Endodermal cell (in vitro differentiated cells): Measurements from ENCODE around the gene IMPDH1. TPM values are rescaled to one million over a fixed set of nuclear protein-coding genes. Genes with fewer than 3 reads are reported as not detected.

Experiments
- DNase-seq: peaks from one replicate; pipeline ENCODE4 v3.0.0-alpha.2; 2017
- H3K27ac ChIP-seq: 2 replicates; pipeline ENCODE4 v1.5.1; 2013; ENCODE audit warnings: mild to moderate bottlenecking, low read depth, low read length, moderate library complexity
- H3K27me3 ChIP-seq: 2 replicates; pipeline ENCODE4 v1.6.1; 2013; ENCODE audit warnings: mild to moderate bottlenecking, low read length, moderate library complexity; ENCODE audit not compliant: insufficient read depth, control insufficient read depth, poor library complexity, severe bottlenecking
- H3K36me3 ChIP-seq: 2 replicates; pipeline ENCODE4 v1.7.0; 2013; ENCODE audit warnings: mild to moderate bottlenecking, low read length, moderate library complexity; ENCODE audit not compliant: control insufficient read depth, insufficient read depth
- H3K4me1 ChIP-seq: one replicate; pipeline ENCODE4 v1.7.0; 2013; ENCODE audit warnings: low read length; ENCODE audit not compliant: control insufficient read depth, insufficient read depth
- H3K4me3 ChIP-seq: 2 replicates; pipeline ENCODE4 v1.5.1; 2013; ENCODE audit warnings: mild to moderate bottlenecking, low read length, moderate library complexity
- H3K9ac ChIP-seq: 2 replicates; pipeline ENCODE4 v1.6.1; 2013; ENCODE audit warnings: mild to moderate bottlenecking, low read length, moderate library complexity; ENCODE audit not compliant: poor library complexity, severe bottlenecking; ENCODE audit errors: extremely low read depth
- H3K9me3 ChIP-seq: 2 replicates; pipeline ENCODE4 v1.6.1; 2013; ENCODE audit warnings: mild to moderate bottlenecking, low read length, moderate library complexity; ENCODE audit not compliant: control insufficient read depth
- H3K27ac Mint-ChIP-seq: 2 replicates; pipeline ENCODE4 v1.8.0; 2020; ENCODE audit warnings: mixed read lengths
- H3K27me3 Mint-ChIP-seq: 2 replicates; pipeline ENCODE4 v1.8.0; 2021; ENCODE audit warnings: mild to moderate bottlenecking, mixed read lengths; ENCODE audit not compliant: insufficient read depth
- H3K36me3 Mint-ChIP-seq: 2 replicates; pipeline ENCODE4 v1.8.0; 2020; ENCODE audit warnings: low read depth, mixed read lengths
- H3K4me1 Mint-ChIP-seq: 2 replicates; pipeline ENCODE4 v1.8.0; 2020; ENCODE audit warnings: mixed read lengths
- H3K4me3 Mint-ChIP-seq: 2 replicates; pipeline ENCODE4 v1.8.0; 2020; ENCODE audit warnings: mild to moderate bottlenecking, moderate library complexity, mixed read lengths
- H3K9me3 Mint-ChIP-seq: 2 replicates; pipeline ENCODE4 v1.8.0; 2020; ENCODE audit warnings: mild to moderate bottlenecking, mixed read lengths
- CTCF ChIP-seq: fragments of 200-600 bp; sonication (generic); conservative IDR thresholded peaks from 2 replicates; pipeline ENCODE4 v1.5.0; 2021; ENCODE audit warnings: antibody characterized with exemption, mild to moderate bottlenecking
- WGBS, 2 experiments: methylation state at CpG; one replicate each; pipeline versions ENCODE4 v1.1.5 to v1.1.7; 2013; ENCODE audit warnings: missing lambda C conversion rate in 2 of 2, mixed read lengths in 1 of 2; ENCODE audit not compliant: insufficient coverage in 1 of 2, insufficient read length in 1 of 2; 5-methylcytosine and 5-hydroxymethylcytosine counted together
- total RNA-seq, 2 donors: library from RNA; stranded (reverse); fragmentation: NEBNext Ultra II Directional in 1 of 2; extraction: Animal tissue kit (Norgen Biotek cat#: 25700) in 1 of 2; gene quantifications; 2 replicates in 1 of 2; 3 replicates in 1 of 2; pipeline ENCODE4 v1.2.1, GENCODE V29; 2021

The IMPDH1 gene
- total RNA-seq, 2 donors from 2014 or later, result 13.4 to 16.5 TPM

- no peaks in the 10 kb centered on the region for H3K36me3 Mint-ChIP-seq
- Histone ChIP-seq H3K27me3 (peaks cover 91% of the 10 kb centered on the region), H3K9ac (no peak overlapping the region), H3K9me3 (no peaks in the 10 kb centered on the region), H3K4me3 (no peak overlapping the region), H3K27ac (no peak overlapping the region), H3K36me3 (no peaks in the 10 kb centered on the region), H3K4me1 (no peaks in the 10 kb centered on the region)
- WGBS, 2 experiments, result 65 to 82% methylated on average over 2 to 6 of the region's 6 CpGs
- DNase-seq, result no peak
- no peaks in the 10 kb centered on the region for H3K9me3 Mint-ChIP-seq
- no peak overlapping the region for H3K27ac Mint-ChIP-seq
- no peak overlapping the region for H3K4me3 Mint-ChIP-seq
- peaks cover 94% of the 10 kb centered on the region for H3K27me3 Mint-ChIP-seq
- TF ChIP-seq CTCF, result no peak
- H3K4me1 Mint-ChIP-seq, result no peaks in the 10 kb centered on the region
Measured at GRCh38 chr7:128357217-128357613, 52.6 kb downstream of the IMPDH1 start.

- no peaks in the 10 kb centered on the region for H3K9me3 ChIP-seq
- no peaks in the 10 kb centered on the region for H3K4me1 Mint-ChIP-seq
- TF ChIP-seq CTCF, result no peak
- H3K9ac ChIP-seq, result no peak overlapping the region
- H3K4me3 ChIP-seq, result no peak overlapping the region
- H3K9me3 Mint-ChIP-seq, result no peaks in the 10 kb centered on the region
- peaks cover 90% of the 10 kb centered on the region for H3K27me3 ChIP-seq
- H3K4me1 ChIP-seq, result no peaks in the 10 kb centered on the region
- H3K36me3 ChIP-seq, result no peaks in the 10 kb centered on the region
- DNase-seq, result no peak
- no peak overlapping the region for H3K27ac ChIP-seq
- peaks cover 91% of the 10 kb centered on the region for H3K27me3 Mint-ChIP-seq
- no peak overlapping the region for H3K27ac Mint-ChIP-seq
- no peak overlapping the region for H3K4me3 Mint-ChIP-seq
- 93% methylated on average over 2 of the region's 2 CpGs; no CpG with 5 or more reads in 1 of the 2 experiments for WGBS, 2 experiments
- no peaks in the 10 kb centered on the region for H3K36me3 Mint-ChIP-seq
Measured at GRCh38 chr7:128356546-128357216, 53.1 kb downstream of the IMPDH1 start.

GRCh38 chr7:128353610-128354009 is 56.2 kb downstream of the IMPDH1 start:
- peaks cover 92% of the 10 kb centered on the region for H3K27me3 ChIP-seq
- TF ChIP-seq CTCF, result no peak
- Mint-ChIP-seq H3K4me3 (no peak overlapping the region), H3K4me1 (no peaks in the 10 kb centered on the region), H3K9me3 (no peaks in the 10 kb centered on the region), H3K27ac (no peak overlapping the region), H3K27me3 (peaks cover 91% of the 10 kb centered on the region), H3K36me3 (no peaks in the 10 kb centered on the region)
- H3K4me1 ChIP-seq, result no peaks in the 10 kb centered on the region
- H3K9me3 ChIP-seq, result no peaks in the 10 kb centered on the region
- no peak overlapping the region for H3K27ac ChIP-seq
- H3K36me3 ChIP-seq, result no peaks in the 10 kb centered on the region
- no peak for DNase-seq
- H3K9ac ChIP-seq, result no peak overlapping the region
- no peak overlapping the region for H3K4me3 ChIP-seq
- WGBS, 2 experiments, result 86 to 92% methylated on average over 1 of the region's 1 CpG
